GM19043 (cell line): ENCODE measurements around the gene SULF2.

Experiments used
- ATAC-seq: cut with Tn5 transposase; IDR thresholded peaks from one replicate; pipeline ENCODE4 v1.9.1; 2021; ENCODE audit warnings: low read depth; ENCODE audit not compliant: unreplicated experiment

The SULF2 gene

GRCh38 chr20:47785854-47786764 is 828 bp upstream of the SULF2 start:
- no peak for ATAC-seq

- no peak for ATAC-seq
These were observed 526 bp downstream of the SULF2 start for GRCh38 chr20:47784599-47785310.

DNA sequence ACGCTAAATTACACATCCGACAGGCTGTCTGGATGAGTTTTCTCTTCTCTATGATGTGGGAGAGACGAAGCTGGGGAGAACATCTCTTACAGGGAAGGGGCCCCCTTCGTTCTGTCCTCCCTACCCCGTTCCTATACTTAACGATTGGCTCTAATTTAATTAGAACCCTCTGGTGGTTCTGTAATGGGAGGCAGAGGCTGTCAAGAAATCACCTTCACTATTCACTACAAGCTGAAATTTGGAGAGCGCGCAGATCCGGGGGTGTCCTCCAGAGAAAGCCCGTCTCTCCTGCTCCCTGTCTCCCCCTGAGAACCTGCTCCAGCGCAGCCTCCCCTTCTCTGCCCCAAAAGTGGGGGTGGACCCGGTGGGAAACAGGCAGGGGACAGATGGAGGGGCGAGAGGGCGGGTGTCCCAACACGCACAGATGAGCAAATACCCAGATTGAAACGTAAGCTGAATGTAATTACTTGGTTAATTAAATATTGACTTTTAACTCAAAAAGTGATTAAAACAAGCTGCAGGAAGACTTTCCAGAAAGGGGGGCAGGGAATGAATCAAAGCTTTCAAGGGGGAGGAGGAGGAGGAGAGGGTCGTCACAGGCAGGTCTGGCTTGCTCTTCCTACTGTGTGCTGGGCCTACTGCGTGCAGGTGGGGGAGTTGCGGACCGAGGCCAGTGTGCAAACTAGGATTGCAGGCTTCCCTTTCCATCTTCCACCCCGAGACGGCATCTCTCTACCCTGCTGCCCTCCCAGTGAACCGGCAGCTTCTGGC is 1.3 kb downstream of the SULF2 start:
- no peak for ATAC-seq

GRCh38 chr20:47782920-47783552 is 2.2 kb downstream of the SULF2 start:
- no peak for ATAC-seq

- no peak for ATAC-seq
These were observed 3.2 kb downstream of the SULF2 start for GRCh38 chr20:47782076-47782475.

DNA sequence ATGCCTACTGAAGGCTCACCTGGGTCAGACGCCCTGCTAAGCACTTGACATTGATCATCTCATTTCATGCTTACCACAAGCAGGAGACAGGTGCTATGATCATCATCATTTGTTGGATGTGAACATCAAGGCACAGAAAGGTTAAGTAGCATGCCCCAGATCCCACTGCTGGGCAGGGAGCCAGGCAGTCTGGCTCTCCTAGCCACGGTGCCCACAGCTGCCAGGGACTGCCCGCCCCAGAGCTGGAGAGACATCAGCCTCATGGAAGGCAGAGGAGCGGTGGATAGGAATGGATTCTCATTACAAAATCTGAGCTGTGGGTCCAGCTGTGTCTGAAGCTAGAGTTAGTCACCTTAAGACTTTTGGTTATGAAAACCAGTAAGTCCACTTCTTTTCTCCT is 3.6 kb downstream of the SULF2 start:
- no peak for ATAC-seq

DNA sequence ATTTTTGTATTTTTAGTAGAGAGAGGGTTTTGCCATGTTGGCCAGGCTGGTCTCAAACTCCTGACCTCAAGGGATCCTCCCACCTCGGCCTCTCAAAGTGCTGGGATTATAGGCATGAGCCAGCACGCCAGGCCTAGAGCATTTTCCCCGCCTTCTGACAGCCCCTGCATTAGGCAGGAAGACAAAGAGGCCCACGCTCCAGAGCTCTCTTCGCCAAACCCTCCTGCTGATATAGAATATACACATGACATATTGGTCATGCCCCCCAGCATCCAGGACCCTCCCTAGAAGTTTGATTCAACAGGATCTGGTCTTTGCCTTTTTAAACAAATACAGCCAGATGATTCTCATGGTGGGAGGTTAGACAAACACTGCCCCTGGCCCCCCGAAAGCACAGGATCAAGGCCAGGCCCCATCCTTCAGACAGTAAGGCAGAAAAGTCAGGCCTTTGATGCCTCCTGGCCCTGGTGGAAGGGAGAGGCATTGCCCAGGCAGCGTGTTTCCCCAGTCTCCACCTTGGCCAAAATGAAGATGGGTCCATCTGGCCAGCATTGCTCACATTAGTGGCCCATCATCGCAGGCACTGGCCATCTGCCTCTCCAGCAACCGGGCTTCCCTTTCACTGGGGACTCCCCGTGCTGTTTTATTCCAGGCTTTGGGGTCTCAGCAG is 4.4 kb downstream of the SULF2 start:
- ATAC-seq, result no peak

DNA sequence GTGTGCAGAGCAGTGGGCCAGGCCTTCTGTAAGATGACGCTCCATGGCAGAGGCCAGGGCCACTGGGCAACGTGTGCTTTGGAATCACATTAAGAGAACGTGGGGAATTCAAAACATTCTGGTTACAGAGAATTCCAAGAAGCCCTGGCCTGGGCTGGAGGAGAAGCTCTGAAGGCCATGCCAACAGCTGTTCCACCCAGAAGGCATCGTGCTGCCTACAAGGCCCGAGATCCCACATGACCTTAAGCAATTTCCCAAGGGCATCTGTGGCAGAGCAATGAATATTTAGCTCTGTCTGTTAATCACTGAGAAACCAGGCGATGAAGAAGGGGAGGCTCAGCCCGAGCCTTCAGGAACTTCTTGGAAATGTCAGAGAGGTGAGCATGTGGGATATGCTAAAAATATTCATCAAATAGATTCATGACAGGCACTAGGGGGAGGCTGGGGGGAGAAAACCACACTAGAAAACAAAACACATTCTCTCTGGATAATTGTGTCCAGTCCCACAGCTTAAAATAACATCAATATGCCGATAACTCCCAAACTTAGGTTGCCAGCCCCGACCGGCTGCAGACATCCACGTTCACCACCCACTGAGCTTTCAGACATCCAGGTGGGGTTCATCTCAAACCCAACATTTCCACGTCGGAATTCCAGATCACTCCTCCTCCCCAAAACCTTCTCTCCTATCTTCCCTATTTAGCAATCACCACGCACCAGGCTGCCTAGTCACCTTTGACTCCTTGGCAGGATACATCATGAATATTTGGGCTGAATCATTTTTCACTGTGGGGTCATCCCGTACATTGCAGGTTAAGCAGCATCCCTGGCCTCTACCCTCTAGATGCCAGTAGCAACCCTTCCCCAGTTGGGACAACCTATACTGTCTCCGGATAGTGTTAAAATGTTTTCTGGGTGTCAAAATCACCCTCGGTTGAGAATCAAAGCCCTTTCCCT is 6.6 kb downstream of the SULF2 start:
- ATAC-seq, result no peak

DNA sequence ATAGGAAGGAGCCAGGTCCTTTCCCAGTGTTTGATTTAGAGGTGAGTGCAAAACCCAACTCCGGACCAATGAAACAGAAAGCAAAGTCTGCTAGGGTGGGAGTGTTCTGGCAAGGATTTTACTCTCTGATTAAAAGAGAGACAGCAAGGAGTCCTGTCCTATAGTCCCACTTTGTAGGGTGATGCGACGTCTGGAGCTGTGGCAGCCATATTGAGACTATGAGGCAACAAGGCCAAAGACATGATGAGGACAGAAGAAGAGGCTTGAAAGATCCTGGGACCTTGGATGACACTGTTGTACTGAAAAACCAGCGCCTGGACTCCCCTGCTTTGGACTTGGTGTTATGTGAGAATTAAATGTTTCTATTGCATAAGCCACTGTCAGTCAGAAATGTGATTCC is 8.1 kb downstream of the SULF2 start:
- no peak for ATAC-seq

- no peak for ATAC-seq
These were observed 8.6 kb downstream of the SULF2 start for GRCh38 chr20:47776639-47777038.

- no peak for ATAC-seq
These were observed 9.4 kb downstream of the SULF2 start for GRCh38 chr20:47775841-47776240.

DNA sequence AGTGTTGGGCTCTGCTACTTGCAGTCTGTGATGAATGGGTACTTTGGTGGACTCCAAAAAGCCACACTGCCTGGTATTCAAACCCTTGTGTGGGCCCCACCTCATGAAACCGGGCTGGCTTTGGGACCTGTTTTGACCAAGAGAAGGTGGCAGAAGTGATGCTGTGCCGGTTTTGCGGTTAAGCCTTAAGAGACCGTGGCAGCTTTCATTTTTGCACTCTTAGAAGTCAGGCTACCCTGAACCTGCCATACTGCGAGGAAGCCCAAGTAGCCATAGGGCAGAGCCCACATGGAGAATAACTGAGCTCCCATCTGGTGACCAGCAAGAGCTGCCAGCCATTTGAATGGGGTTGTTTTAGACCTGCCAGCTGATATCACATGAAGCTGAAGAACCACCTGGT is 10.2 kb downstream of the SULF2 start:
- ATAC-seq, result no peak

DNA sequence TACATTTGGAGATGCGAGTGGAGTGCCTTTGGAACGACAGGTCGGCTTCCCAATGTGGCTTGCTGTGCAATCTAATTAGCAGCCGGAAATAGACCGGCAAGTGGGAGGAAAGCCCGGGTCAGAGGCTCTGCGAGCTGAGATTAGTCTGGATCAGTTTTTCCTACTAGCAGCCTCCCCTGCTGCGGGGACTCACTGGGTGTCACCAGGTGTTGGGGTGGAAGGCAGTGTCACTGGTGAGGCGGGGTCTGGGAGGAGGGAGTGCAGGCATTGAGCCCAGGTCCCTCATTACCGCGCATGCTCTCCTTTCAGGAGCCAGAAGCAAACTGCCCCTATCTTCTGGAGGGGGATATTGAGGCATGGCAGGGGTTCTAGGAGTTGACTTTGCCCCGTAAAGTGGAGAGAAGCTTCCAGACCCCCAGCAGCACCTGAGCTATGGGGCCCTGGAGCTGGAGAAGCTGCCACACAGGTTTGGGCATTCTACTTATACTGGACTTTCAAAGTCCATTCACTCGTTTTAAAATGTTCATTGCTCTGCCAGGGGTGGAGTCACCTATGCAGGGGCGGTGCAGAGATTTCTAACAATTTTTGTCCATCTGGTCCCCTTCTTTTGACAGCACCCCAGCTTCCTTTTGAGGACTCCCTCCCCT is 11.0 kb downstream of the SULF2 start:
- no peak for ATAC-seq

- ATAC-seq, result no peak
These were observed 11.9 kb downstream of the SULF2 start for GRCh38 chr20:47773371-47773786.

GRCh38 chr20:47770935-47771334 is 14.3 kb downstream of the SULF2 start:
- ATAC-seq, result no peak

GRCh38 chr20:47768016-47768824 is 17.1 kb downstream of the SULF2 start:
- ATAC-seq, result no peak

GRCh38 chr20:47765691-47766594 is 19.3 kb downstream of the SULF2 start:
- ATAC-seq, result no peak
